ENCODE results near the gene ZNF423.

The ZNF423 gene

GRCh38 chr16:49817754-49818507, 38.0 kb downstream of the ZNF423 start:
- Histone ChIP-seq H3K9me2 (replicated peaks; ENCODE audit: insufficient read depth, low read length) (no peaks in the 10 kb centered on the region), H3K27me3 (replicated peaks; ENCODE audit: insufficient read depth, low read length) (0 out of 2 replicates have a peak, but pooled peaks cover 10% of the 10 kb centered on the region), H3K79me2 (ENCODE audit: low read length) (no peaks in the 10 kb centered on the region), H3K36me3 (replicated peaks; ENCODE audit: insufficient read depth, low read length) (no peaks in the 10 kb centered on the region), H3K27ac (ENCODE audit: low read length) (no peak overlapping the region), H3K4me1 (ENCODE audit: low read length) (no peaks in the 10 kb centered on the region), H3K4me2 (ENCODE audit: low read depth, low read length) (no peak overlapping the region), H3K9me3 (replicated peaks; ENCODE audit: insufficient read depth, low read length) (no peaks in the 10 kb centered on the region), H3K9ac (ENCODE audit: low read length) (no peak overlapping the region), H3F3A (ENCODE audit: insufficient read depth, low read length) (no peaks in the 10 kb centered on the region), H3K4me3 (ENCODE audit: low read length) (no peak overlapping the region), H2AFZ (ENCODE audit: low read length) (no peak overlapping the region), H4K20me1 (ENCODE audit: insufficient read depth, low read length) (no peaks in the 10 kb centered on the region)
- no peak for DNase-seq
- TF ChIP-seq EZH2phosphoT487 (IDR thresholded peaks at IDR 0.05; ENCODE audit: low read length) (no peak), EZH2 (optimal IDR thresholded peaks at IDR 0.05; ENCODE audit: low read depth, low read length) (no peak)
- TF ChIP-seq, protein P1, sequence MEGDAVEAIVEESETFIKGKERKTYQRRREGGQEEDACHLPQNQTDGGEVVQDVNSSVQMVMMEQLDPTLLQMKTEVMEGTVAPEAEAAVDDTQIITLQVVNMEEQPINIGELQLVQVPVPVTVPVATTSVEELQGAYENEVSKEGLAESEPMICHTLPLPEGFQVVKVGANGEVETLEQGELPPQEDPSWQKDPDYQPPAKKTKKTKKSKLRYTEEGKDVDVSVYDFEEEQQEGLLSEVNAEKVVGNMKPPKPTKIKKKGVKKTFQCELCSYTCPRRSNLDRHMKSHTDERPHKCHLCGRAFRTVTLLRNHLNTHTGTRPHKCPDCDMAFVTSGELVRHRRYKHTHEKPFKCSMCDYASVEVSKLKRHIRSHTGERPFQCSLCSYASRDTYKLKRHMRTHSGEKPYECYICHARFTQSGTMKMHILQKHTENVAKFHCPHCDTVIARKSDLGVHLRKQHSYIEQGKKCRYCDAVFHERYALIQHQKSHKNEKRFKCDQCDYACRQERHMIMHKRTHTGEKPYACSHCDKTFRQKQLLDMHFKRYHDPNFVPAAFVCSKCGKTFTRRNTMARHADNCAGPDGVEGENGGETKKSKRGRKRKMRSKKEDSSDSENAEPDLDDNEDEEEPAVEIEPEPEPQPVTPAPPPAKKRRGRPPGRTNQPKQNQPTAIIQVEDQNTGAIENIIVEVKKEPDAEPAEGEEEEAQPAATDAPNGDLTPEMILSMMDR (IDR thresholded peaks at IDR 0.05; ENCODE audit: low read length), result no peak

- H3F3A ChIP-seq (ENCODE audit: insufficient read depth, low read length), result no peaks in the 10 kb centered on the region
- no peaks in the 10 kb centered on the region for H3K4me1 ChIP-seq (ENCODE audit: low read length)
- 0 out of 2 replicates have a peak, but pooled peaks cover 4% of the 10 kb centered on the region for H3K27me3 ChIP-seq (replicated peaks; ENCODE audit: insufficient read depth, low read length)
- no peaks in the 10 kb centered on the region for H3K9me2 ChIP-seq (replicated peaks; ENCODE audit: insufficient read depth, low read length)
- no peaks in the 10 kb centered on the region for H3K36me3 ChIP-seq (replicated peaks; ENCODE audit: insufficient read depth, low read length)
- H2AFZ ChIP-seq (ENCODE audit: low read length), result no peak overlapping the region
- H3K9ac ChIP-seq (ENCODE audit: low read length), result no peak overlapping the region
- no peaks in the 10 kb centered on the region for H4K20me1 ChIP-seq (ENCODE audit: insufficient read depth, low read length)
- TF ChIP-seq EZH2 (optimal IDR thresholded peaks at IDR 0.05; ENCODE audit: low read depth, low read length), result no peak
- TF ChIP-seq EZH2phosphoT487 (IDR thresholded peaks at IDR 0.05; ENCODE audit: low read length), result no peak
- TF ChIP-seq, protein P1 (IDR thresholded peaks at IDR 0.05; ENCODE audit: low read length), result no peak
- no peaks in the 10 kb centered on the region for H3K79me2 ChIP-seq (ENCODE audit: low read length)
- H3K27ac ChIP-seq (ENCODE audit: low read length), result no peak overlapping the region
- no peak overlapping the region for H3K4me2 ChIP-seq (ENCODE audit: low read depth, low read length)
- no peaks in the 10 kb centered on the region for H3K9me3 ChIP-seq (replicated peaks; ENCODE audit: insufficient read depth, low read length)
- DNase-seq, result no peak
- no peak overlapping the region for H3K4me3 ChIP-seq (ENCODE audit: low read length)
Measured at GRCh38 chr16:49816875-49817274, 39.0 kb downstream of the ZNF423 start.

- no peak overlapping the region for H3K27ac ChIP-seq (ENCODE audit: low read length)
- H3K9me3 ChIP-seq (replicated peaks; ENCODE audit: insufficient read depth, low read length), result no peaks in the 10 kb centered on the region
- no peaks in the 10 kb centered on the region for H3K79me2 ChIP-seq (ENCODE audit: low read length)
- H4K20me1 ChIP-seq (ENCODE audit: insufficient read depth, low read length), result no peaks in the 10 kb centered on the region
- H3F3A ChIP-seq (ENCODE audit: insufficient read depth, low read length), result no peaks in the 10 kb centered on the region
- no peaks in the 10 kb centered on the region for H3K36me3 ChIP-seq (replicated peaks; ENCODE audit: insufficient read depth, low read length)
- no peak overlapping the region for H2AFZ ChIP-seq (ENCODE audit: low read length)
- peaks cover 7% of the 10 kb centered on the region; the same call in 1 of the 2 replicates for H3K27me3 ChIP-seq (replicated peaks; ENCODE audit: insufficient read depth, low read length)
- H3K4me2 ChIP-seq (ENCODE audit: low read depth, low read length), result no peak overlapping the region
- DNase-seq, result no peak
- no peak overlapping the region for H3K9ac ChIP-seq (ENCODE audit: low read length)
- H3K4me1 ChIP-seq (ENCODE audit: low read length), result no peaks in the 10 kb centered on the region
- no peak overlapping the region for H3K4me3 ChIP-seq (ENCODE audit: low read length)
- no peaks in the 10 kb centered on the region for H3K9me2 ChIP-seq (replicated peaks; ENCODE audit: insufficient read depth, low read length)
- TF ChIP-seq, protein P1 (IDR thresholded peaks at IDR 0.05; ENCODE audit: low read length), result no peak
- TF ChIP-seq EZH2 (optimal IDR thresholded peaks at IDR 0.05; ENCODE audit: low read depth, low read length) (no peak), EZH2phosphoT487 (IDR thresholded peaks at IDR 0.05; ENCODE audit: low read length) (no peak)
Measured at GRCh38 chr16:49811644-49812334, 44.1 kb downstream of the ZNF423 start.

Data from MM.1S (cell line).